ENCODE measurements around the gene TLDC2. TPM values are rescaled to one million over a fixed set of nuclear protein-coding genes. Genes with fewer than 3 reads are reported as not detected.

Gene TLDC2
- total RNA-seq, 1 donor from 2014 or later = not detected

- DNase-seq = no peak
- Mint-ChIP-seq H3K4me3 (no peak overlapping the region), H3K36me3 (ENCODE audit: low read depth) (peaks cover 14% of the 10 kb centered on the region), H3K27me3 (no peaks in the 10 kb centered on the region), H3K9me3 (no peaks in the 10 kb centered on the region), H3K27ac (no peak overlapping the region), H3K4me1 (peaks cover 32% of the 10 kb centered on the region)
- ChIA-PET CTCF (interaction anchor here (1.5 to 4.9 kb wide), 2 partner anchors 31 to 59 kb away, joined by 3 to 37 read pairs; partner anchors contain the start of gene DSN1), POLR2A (no interaction called here)
- no peak for ATAC-seq (ENCODE audit: low read depth)
- intact Hi-C loops (cut with micrococcal nuclease) = loop anchor here (10.0 kb wide), 1 partner anchor 878 kb away; the partner anchor contains the start of gene SCAND1
- TF ChIP-seq CTCF (IDR thresholded peaks at IDR 0.05) = no peak
Observed at GRCh38 chr20:36832791-36833190, 43.1 kb upstream of the TLDC2 start.

DNA sequence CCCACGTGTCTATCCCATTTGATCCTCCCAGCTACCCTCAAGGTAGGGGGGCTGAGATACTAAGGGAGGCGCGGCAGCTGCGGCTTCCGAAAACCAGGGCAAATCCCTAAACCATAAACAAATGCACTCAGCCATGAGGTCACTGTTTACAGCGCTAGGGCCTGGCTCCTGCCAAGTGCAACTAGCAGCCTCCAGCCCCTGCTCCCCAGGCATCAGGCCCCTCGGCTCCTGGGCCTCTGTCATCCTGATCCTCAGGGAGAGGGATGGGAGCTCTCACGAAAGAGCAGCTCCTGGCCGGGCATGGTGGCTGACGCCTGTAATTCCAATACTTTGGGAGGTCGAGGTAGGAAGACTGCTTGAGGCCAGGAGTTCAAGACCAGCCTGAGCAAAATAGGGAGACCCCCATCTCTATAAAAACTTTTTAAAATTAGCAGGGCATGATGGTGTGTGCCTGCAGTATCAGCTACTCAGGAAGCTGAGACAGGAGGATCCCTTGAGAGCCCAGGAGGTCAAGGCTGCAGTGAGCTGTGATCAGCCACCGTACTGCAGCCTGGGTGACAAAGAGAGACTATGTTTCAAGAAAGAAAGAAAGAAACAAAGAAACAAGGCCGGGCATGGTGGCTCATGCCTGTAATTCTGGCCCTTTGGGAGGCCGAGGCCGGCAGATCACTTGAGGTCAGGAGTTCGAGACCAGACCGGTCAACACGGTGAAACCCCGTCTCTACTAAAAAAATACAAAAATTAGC lies 42.5 kb upstream of the TLDC2 start:
- intact Hi-C loops (cut with micrococcal nuclease) = loop anchor here (10.0 kb wide), 1 partner anchor 879 kb away; the partner anchor contains the start of gene SCAND1
- Mint-ChIP-seq H3K9me3 (no peaks in the 10 kb centered on the region), H3K4me3 (no peak overlapping the region), H3K36me3 (ENCODE audit: low read depth) (peaks cover 10% of the 10 kb centered on the region), H3K27me3 (no peaks in the 10 kb centered on the region), H3K4me1 (peaks cover 32% of the 10 kb centered on the region), H3K27ac (no peak overlapping the region)
- DNase-seq (no peak), ATAC-seq (ENCODE audit: low read depth) (no peak)
- TF ChIP-seq CTCF (IDR thresholded peaks at IDR 0.05) = no peak
- ChIA-PET CTCF (interaction anchor here (1.5 to 4.9 kb wide), 2 partner anchors 30 to 59 kb away, joined by 3 to 37 read pairs; partner anchors contain the start of gene DSN1), POLR2A (interaction anchor here (0.5 kb wide), 1 partner anchor 761 kb away, joined by 3 read pairs; no protein-coding TSS in a partner anchor)

- Mint-ChIP-seq H3K36me3 (ENCODE audit: low read depth) (peaks cover 6% of the 10 kb centered on the region), H3K4me3 (peak overlapping the region; percentile 79), H3K9me3 (no peaks in the 10 kb centered on the region), H3K27ac (peak overlapping the region; percentile 74), H3K4me1 (peaks cover 45% of the 10 kb centered on the region), H3K27me3 (no peaks in the 10 kb centered on the region)
- POLR2A ChIA-PET = interaction anchor here (0.6 to 3.3 kb wide), 15 partner anchors 9 to 742 kb away, joined by 3 to 73 read pairs (median 4); partner anchors contain the start of gene DSN1
- CTCF ChIA-PET = interaction anchor here (0.7 to 4.9 kb wide), 8 partner anchors 12 to 222 kb away, joined by 3 to 37 read pairs (median 4); a partner anchor contains a TSS
- intact Hi-C loops (cut with micrococcal nuclease) = loop anchor here (1.0 to 10.0 kb wide), 3 partner anchors 8 to 880 kb away; partner anchors contain the start of gene SCAND1
- ATAC-seq (ENCODE audit: low read depth) = no peak
- DNase-seq = no peak
- TF ChIP-seq CTCF (IDR thresholded peaks at IDR 0.05) = no peak
Observed at GRCh38 chr20:36835025-36835424, 40.9 kb upstream of the TLDC2 start.

DNA sequence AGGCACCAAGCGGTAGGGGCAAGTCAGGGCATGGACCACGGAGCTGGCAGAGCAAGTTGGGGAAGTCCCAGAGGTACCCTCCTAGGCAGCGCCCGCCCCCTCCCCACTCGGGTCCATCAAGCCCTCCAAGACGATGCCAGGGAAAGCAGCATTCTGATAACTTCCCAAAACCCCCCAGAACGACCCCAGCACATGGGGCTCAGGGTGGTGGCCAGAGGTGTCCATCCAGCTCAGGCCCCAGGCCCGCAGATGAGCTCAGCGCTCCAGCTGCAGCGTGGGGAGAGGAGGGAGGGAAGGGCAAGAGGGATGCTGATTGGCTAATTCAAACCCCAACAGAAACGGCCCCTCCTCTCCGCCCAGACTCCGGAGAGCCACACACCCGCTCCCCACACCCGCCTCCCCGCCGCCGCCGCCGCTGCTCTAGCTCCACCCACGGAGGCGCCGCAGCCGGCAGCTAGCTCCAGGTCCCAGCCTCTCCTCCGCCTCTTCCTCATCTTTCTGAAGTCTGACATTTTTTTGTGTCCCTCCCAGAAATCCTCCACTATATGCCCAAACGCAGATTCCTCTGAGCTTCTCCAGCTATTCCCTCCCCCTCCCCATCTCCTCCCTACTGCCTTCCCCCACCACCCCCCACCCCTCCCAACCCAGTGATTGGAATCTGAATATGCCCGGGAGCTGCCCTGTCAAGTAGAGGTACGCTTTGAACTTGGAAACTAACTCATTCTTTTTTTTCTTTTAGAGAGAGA lies 40.3 kb upstream of the TLDC2 start:
- peak overlapping the region; percentile 74 for H3K27ac Mint-ChIP-seq
- no peaks in the 10 kb centered on the region for H3K27me3 Mint-ChIP-seq
- ATAC-seq (ENCODE audit: low read depth) (peak; percentile 92), DNase-seq (peak; percentile 72)
- no peaks in the 10 kb centered on the region for H3K9me3 Mint-ChIP-seq
- TF ChIP-seq CTCF (IDR thresholded peaks at IDR 0.05) = no peak
- POLR2A ChIA-PET = interaction anchor here (0.5 to 3.3 kb wide), 20 partner anchors 10 to 1041 kb away, joined by 3 to 73 read pairs (median 4); partner anchors contain the start of genes DSN1, MROH8 and RPN2
- CTCF ChIA-PET = interaction anchor here (0.7 to 4.9 kb wide), 8 partner anchors 11 to 223 kb away, joined by 3 to 37 read pairs (median 4); a partner anchor contains a TSS
- peak overlapping the region; percentile 79 for H3K4me3 Mint-ChIP-seq
- intact Hi-C loops (cut with micrococcal nuclease) = loop anchor here (1.0 to 10.0 kb wide), 4 partner anchors 8 to 881 kb away; partner anchors contain the start of gene SCAND1
- peaks cover 6% of the 10 kb centered on the region for H3K36me3 Mint-ChIP-seq (ENCODE audit: low read depth)
- peaks cover 49% of the 10 kb centered on the region for H3K4me1 Mint-ChIP-seq

Measured in activated B cell treated with CpG ODN at 0.5 μM for 24 hours (primary cell).